Ishikawa (cell line): ENCODE results near the gene AMMECR1.

Source experiments
- CEBPB ChIP-seq: IDR thresholded peaks from 2 replicates; pipeline ENCODE4 v1.6.1; 2012
- CREB1 ChIP-seq: IDR thresholded peaks from 2 replicates; pipeline ENCODE4 v1.6.1; 2012; ENCODE audit warnings: low read depth
- EGR1 ChIP-seq: IDR thresholded peaks from 2 replicates; pipeline ENCODE4 v1.6.1; 2012
- EP300 ChIP-seq: IDR thresholded peaks from 2 replicates; pipeline ENCODE4 v1.6.1; 2012; ENCODE audit warnings: borderline replicate concordance
- FOXM1 ChIP-seq: IDR thresholded peaks from 2 replicates; pipeline ENCODE4 v1.6.1; 2012; ENCODE audit warnings: low read depth, borderline replicate concordance
- MAX ChIP-seq: IDR thresholded peaks from 2 replicates; pipeline ENCODE4 v1.6.1; 2012
- NFIC ChIP-seq: IDR thresholded peaks from 2 replicates; pipeline ENCODE4 v1.6.1; 2012
- RAD21 ChIP-seq: IDR thresholded peaks from 2 replicates; pipeline ENCODE4 v1.6.1; 2012; ENCODE audit warnings: low read depth
- REST ChIP-seq: IDR thresholded peaks from 2 replicates; pipeline ENCODE4 v1.6.1; 2012; ENCODE audit warnings: low read depth, mild to moderate bottlenecking
- TAF1 ChIP-seq: IDR thresholded peaks from 2 replicates; pipeline ENCODE4 v1.6.1; 2012; ENCODE audit warnings: low read depth, mild to moderate bottlenecking
- TCF12 ChIP-seq: IDR thresholded peaks from 2 replicates; pipeline ENCODE4 v1.6.1; 2012; ENCODE audit warnings: low read depth
- TEAD4 ChIP-seq: IDR thresholded peaks from 2 replicates; pipeline ENCODE4 v1.6.1; 2012
- USF1 ChIP-seq: IDR thresholded peaks from 2 replicates; pipeline ENCODE4 v1.6.1; 2012
- YY1 ChIP-seq: IDR thresholded peaks from 2 replicates; pipeline ENCODE4 v1.6.1; 2012; ENCODE audit warnings: low read depth
- ZBTB7A ChIP-seq: IDR thresholded peaks from 2 replicates; pipeline ENCODE4 v1.6.1; 2012; ENCODE audit warnings: low read depth

The AMMECR1 gene

GRCh38 chrX:110317061-110317819 is 645 bp downstream of the AMMECR1 start:
- no peak for TF ChIP-seq FOXM1
- no peak for TF ChIP-seq MAX
- TF ChIP-seq TCF12 = no peak
- TF ChIP-seq CEBPB = no peak
- no peak for TF ChIP-seq NFIC
- no peak for TF ChIP-seq ZBTB7A
- TF ChIP-seq REST = no peak
- no peak for TF ChIP-seq TAF1
- no peak for TF ChIP-seq YY1
- TF ChIP-seq TEAD4 = no peak
- TF ChIP-seq USF1 = no peak

- TF ChIP-seq ZBTB7A = no peak
- TF ChIP-seq TAF1 = no peak
- no peak for TF ChIP-seq USF1
- no peak for TF ChIP-seq EP300
- TF ChIP-seq TCF12 = no peak
- no peak for TF ChIP-seq TEAD4
- no peak for TF ChIP-seq REST
- no peak for TF ChIP-seq EGR1
- TF ChIP-seq YY1 = no peak
- no peak for TF ChIP-seq CREB1
- TF ChIP-seq FOXM1 = no peak
- no peak for TF ChIP-seq RAD21
- no peak for TF ChIP-seq NFIC
- TF ChIP-seq CEBPB = no peak
- no peak for TF ChIP-seq MAX
Observed at GRCh38 chrX:110316351-110317060, 1.4 kb downstream of the AMMECR1 start.

- TF ChIP-seq REST (no peak), TEAD4 (no peak), YY1 (no peak), MAX (no peak), USF1 (no peak), TCF12 (no peak), TAF1 (no peak), CREB1 (no peak), EGR1 (no peak), NFIC (no peak)
Observed at GRCh38 chrX:110315551-110315950, 2.3 kb downstream of the AMMECR1 start.
